ENCODE results near the gene KIAA1191. TPM values are rescaled to one million over a fixed set of nuclear protein-coding genes. Genes with fewer than 3 reads are reported as not detected.

Gene KIAA1191
- total RNA-seq, 1 experiment from 2014 or later = 119 TPM

DNA sequence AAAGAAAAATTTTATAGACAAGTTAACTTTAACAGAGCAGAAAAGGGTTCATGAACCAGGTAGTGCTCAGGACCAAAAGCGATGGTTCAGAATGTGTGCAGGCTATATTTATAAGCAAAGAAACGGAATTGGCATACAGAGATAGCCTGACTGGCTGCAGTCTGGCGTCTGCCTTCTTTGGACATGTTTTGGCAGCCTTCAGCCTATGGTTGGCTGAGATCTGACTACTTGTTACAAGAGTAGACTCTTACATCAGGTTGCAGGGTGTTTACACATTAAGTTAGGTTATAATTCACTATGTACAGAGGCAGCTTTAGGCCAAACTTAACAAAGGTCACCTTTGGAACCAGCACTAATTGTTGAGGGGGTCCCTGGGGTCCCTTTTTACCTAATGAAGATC, 19.9 kb upstream of the KIAA1191 start:
- no peak for DNase-seq
- no TSS peak for BruUV-seq (replicated peaks)
- no peaks in the 10 kb centered on the region for H3K9me3 ChIP-seq
- ChIA-PET CTCF (no interaction called here), POLR2A (no interaction called here)
- Mint-ChIP-seq H3K27ac (ENCODE audit: unreplicated experiment) (no peak overlapping the region), H3K4me3 (ENCODE audit: unreplicated experiment) (no peak overlapping the region), H3K27me3 (ENCODE audit: insufficient read depth, unreplicated experiment) (no peaks in the 10 kb centered on the region), H3K9me3 (ENCODE audit: unreplicated experiment) (no peaks in the 10 kb centered on the region), H3K36me3 (ENCODE audit: insufficient read depth, unreplicated experiment) (peaks cover 45% of the 10 kb centered on the region), H3K4me1 (ENCODE audit: low read depth, unreplicated experiment) (no peaks in the 10 kb centered on the region)
- no peak for TF ChIP-seq CTCF (IDR thresholded peaks at IDR 0.05; ENCODE audit: insufficient read depth in 1 of 2, low read depth in 1 of 2, low read length in 1 of 2, severe bottlenecking in 1 of 2, unreplicated experiment in 1 of 2)
- intact Hi-C loops (cut with micrococcal nuclease; ENCODE audit: unreplicated experiment) = no loop called here
- H3K27me3 ChIP-seq (replicated peaks; ENCODE audit: control insufficient read depth, insufficient read depth, low read length) = no peaks in the 10 kb centered on the region
- no peak overlapping the region for H3K4me3 ChIP-seq (ENCODE audit: low read depth, low read length)
- H3K4me1 ChIP-seq = no peaks in the 10 kb centered on the region
- H3K36me3 ChIP-seq (ENCODE audit: control insufficient read depth, insufficient read depth, low read length) = no peaks in the 10 kb centered on the region

DNA sequence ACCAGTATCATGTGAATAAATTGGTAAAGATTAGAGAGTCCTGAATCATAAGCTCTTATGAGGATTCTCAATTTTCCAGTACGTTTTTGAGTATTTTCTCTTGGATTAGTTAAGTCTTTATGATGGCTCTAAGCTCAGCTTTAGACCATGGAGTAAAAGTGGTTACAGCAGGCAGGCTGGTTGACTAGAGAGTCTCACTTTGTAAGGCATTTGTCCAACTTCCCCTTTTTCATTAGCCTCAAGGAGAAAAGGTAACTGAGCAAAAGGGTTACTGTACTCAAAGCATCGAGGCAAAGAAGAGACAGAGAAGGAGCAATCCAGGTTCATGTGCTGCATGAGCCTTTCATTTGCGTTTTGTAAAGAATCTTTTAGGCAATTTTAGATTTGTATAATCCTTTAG, 18.3 kb upstream of the KIAA1191 start:
- BruUV-seq (replicated peaks) = no TSS peak
- no peaks in the 10 kb centered on the region for H3K36me3 ChIP-seq (ENCODE audit: control insufficient read depth, insufficient read depth, low read length)
- no peak overlapping the region for H3K4me3 ChIP-seq (ENCODE audit: low read depth, low read length)
- Mint-ChIP-seq H3K27me3 (ENCODE audit: insufficient read depth, unreplicated experiment) (no peaks in the 10 kb centered on the region), H3K4me3 (ENCODE audit: unreplicated experiment) (no peak overlapping the region), H3K4me1 (ENCODE audit: low read depth, unreplicated experiment) (no peaks in the 10 kb centered on the region), H3K9me3 (ENCODE audit: unreplicated experiment) (no peaks in the 10 kb centered on the region), H3K36me3 (ENCODE audit: insufficient read depth, unreplicated experiment) (peaks cover 31% of the 10 kb centered on the region), H3K27ac (ENCODE audit: unreplicated experiment) (no peak overlapping the region)
- intact Hi-C loops (cut with micrococcal nuclease; ENCODE audit: unreplicated experiment) = no loop called here
- no peaks in the 10 kb centered on the region for H3K4me1 ChIP-seq
- no peaks in the 10 kb centered on the region for H3K27me3 ChIP-seq (replicated peaks; ENCODE audit: control insufficient read depth, insufficient read depth, low read length)
- no peak for DNase-seq
- ChIA-PET CTCF (no interaction called here), POLR2A (no interaction called here)
- TF ChIP-seq CTCF (IDR thresholded peaks at IDR 0.05; ENCODE audit: insufficient read depth in 1 of 2, low read depth in 1 of 2, low read length in 1 of 2, severe bottlenecking in 1 of 2, unreplicated experiment in 1 of 2) = no peak
- H3K9me3 ChIP-seq = no peaks in the 10 kb centered on the region

DNA sequence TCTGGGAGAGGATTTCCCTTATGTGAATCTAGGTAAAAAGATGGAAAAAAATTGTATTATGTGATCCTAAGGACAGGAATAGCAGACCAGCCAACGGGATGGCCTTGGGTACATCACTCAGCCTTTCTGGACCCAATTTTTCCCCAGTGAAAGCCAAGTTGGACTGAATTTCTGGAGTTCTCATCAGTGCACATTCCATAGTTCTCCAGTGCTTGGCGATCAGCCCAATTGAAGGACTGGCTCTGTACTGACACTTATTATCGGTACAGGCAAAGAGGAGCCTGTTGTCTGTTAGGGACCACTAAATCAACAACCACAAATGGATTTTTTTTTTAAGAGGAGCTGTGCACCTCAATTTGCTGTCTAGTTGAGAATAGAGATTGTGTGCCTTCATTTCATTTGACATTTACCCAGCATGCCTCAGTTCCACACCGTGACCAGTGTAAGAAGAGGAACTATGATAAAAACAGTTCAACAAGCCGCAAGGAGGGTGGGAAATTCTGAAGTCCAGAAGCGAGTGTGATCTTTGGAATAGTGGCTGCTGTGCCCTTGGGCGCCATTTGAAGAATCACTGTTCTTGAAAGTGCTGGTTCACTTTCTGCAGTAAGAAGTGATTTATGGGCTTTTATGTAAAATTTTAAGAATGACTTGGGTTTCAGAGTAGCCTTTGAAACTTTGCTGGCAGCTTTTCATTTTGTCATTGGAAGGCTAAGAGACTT, 11.7 kb upstream of the KIAA1191 start:
- Mint-ChIP-seq H3K9me3 (ENCODE audit: unreplicated experiment) (no peaks in the 10 kb centered on the region), H3K27me3 (ENCODE audit: insufficient read depth, unreplicated experiment) (no peaks in the 10 kb centered on the region), H3K36me3 (ENCODE audit: insufficient read depth, unreplicated experiment) (peaks cover under 1% of the 10 kb centered on the region), H3K27ac (ENCODE audit: unreplicated experiment) (no peak overlapping the region), H3K4me1 (ENCODE audit: low read depth, unreplicated experiment) (no peaks in the 10 kb centered on the region), H3K4me3 (ENCODE audit: unreplicated experiment) (no peak overlapping the region)
- no peak for DNase-seq
- BruUV-seq (replicated peaks) = no TSS peak
- POLR2A ChIA-PET = no interaction called here
- no peak for TF ChIP-seq CTCF (IDR thresholded peaks at IDR 0.05; ENCODE audit: insufficient read depth in 1 of 2, low read depth in 1 of 2, low read length in 1 of 2, severe bottlenecking in 1 of 2, unreplicated experiment in 1 of 2)
- no peaks in the 10 kb centered on the region for H3K36me3 ChIP-seq (ENCODE audit: control insufficient read depth, insufficient read depth, low read length)
- no peaks in the 10 kb centered on the region for H3K27me3 ChIP-seq (replicated peaks; ENCODE audit: control insufficient read depth, insufficient read depth, low read length)
- no peak overlapping the region for H3K4me3 ChIP-seq (ENCODE audit: low read depth, low read length)
- no peaks in the 10 kb centered on the region for H3K4me1 ChIP-seq
- intact Hi-C loops (cut with micrococcal nuclease; ENCODE audit: unreplicated experiment) = no loop called here
- no peaks in the 10 kb centered on the region for H3K9me3 ChIP-seq
- CTCF ChIA-PET = no interaction called here

Measured in Caco-2 (cell line).